Measurements from ENCODE around the gene DAB1.

DAB1 gene

DNA sequence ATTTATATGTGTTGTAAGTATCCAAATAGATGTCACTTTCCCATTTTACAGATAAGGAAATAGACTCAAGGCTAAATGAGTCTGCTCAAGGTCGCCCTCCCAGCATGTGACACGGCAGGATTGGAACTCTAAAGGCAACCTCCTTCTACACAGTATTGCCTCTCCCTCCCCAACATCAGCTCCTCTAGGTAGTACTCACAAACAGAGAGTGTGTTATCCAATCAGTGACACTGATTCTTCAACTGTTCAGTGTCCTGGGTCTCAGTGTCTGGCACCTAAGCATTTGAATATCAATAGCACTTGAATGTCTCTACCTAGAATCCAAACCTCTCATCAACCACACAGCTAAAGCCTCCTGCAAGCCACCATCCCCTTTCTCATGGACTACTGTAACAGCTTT lies 87.1 kb downstream of the DAB1 start:
- Histone ChIP-seq H3K4me2 (ENCODE audit: low read length) (no peak overlapping the region), H3K4me3 (ENCODE audit: low read length) (no peak overlapping the region), H3F3A (ENCODE audit: control insufficient read depth, insufficient read depth) (no peaks in the 10 kb centered on the region), H4K20me1 (ENCODE audit: control insufficient read depth, insufficient read depth, low read depth, low read length) (no peaks in the 10 kb centered on the region), H3K36me3 (ENCODE audit: control insufficient read depth, low read length) (no peaks in the 10 kb centered on the region), H3K9me2 (replicated peaks; ENCODE audit: control insufficient read depth, low read length) (no peaks in the 10 kb centered on the region), H3K4me1 (ENCODE audit: control insufficient read depth, low read length) (no peaks in the 10 kb centered on the region), H3K27ac (ENCODE audit: low read depth, low read length) (no peak overlapping the region), H3K9me3 (ENCODE audit: control insufficient read depth, insufficient read depth, low read length) (no peaks in the 10 kb centered on the region), H3K79me2 (ENCODE audit: control insufficient read depth, low read length) (no peaks in the 10 kb centered on the region), H3K27me3 (ENCODE audit: control insufficient read depth, low read length) (no peaks in the 10 kb centered on the region)
- TF ChIP-seq, protein P1, sequence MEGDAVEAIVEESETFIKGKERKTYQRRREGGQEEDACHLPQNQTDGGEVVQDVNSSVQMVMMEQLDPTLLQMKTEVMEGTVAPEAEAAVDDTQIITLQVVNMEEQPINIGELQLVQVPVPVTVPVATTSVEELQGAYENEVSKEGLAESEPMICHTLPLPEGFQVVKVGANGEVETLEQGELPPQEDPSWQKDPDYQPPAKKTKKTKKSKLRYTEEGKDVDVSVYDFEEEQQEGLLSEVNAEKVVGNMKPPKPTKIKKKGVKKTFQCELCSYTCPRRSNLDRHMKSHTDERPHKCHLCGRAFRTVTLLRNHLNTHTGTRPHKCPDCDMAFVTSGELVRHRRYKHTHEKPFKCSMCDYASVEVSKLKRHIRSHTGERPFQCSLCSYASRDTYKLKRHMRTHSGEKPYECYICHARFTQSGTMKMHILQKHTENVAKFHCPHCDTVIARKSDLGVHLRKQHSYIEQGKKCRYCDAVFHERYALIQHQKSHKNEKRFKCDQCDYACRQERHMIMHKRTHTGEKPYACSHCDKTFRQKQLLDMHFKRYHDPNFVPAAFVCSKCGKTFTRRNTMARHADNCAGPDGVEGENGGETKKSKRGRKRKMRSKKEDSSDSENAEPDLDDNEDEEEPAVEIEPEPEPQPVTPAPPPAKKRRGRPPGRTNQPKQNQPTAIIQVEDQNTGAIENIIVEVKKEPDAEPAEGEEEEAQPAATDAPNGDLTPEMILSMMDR (IDR thresholded peaks at IDR 0.05; ENCODE audit: low read depth, low read length, poor library complexity, severe bottlenecking) = no peak
- no peak for TF ChIP-seq EZH2phosphoT487 (IDR thresholded peaks at IDR 0.05; ENCODE audit: borderline replicate concordance, low read length)

DNA sequence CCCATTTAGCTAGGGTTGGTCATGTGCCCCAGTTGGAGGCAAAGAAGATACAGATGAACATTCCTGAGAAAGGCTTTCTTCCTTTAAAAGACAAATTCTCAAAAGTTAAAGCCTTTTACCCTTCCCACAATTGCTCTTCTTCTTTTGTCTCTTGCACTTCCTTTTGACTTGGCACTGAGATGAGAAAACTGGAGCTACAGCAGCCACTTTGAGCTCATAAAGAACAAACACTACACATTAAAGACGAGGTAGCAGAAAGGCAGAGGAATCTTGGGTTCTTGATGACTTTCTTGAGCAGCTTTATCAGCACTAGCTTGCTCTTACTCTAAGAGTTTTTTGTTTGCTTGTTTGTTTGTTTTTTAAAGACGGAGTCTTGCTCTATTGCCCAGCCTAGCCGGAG lies 92.2 kb downstream of the DAB1 start:
- Histone ChIP-seq H3K4me3 (ENCODE audit: low read length) (no peak overlapping the region), H3K9me3 (ENCODE audit: control insufficient read depth, insufficient read depth, low read length) (no peaks in the 10 kb centered on the region), H3K4me1 (ENCODE audit: control insufficient read depth, low read length) (no peaks in the 10 kb centered on the region), H3K27me3 (ENCODE audit: control insufficient read depth, low read length) (no peaks in the 10 kb centered on the region), H3K9me2 (replicated peaks; ENCODE audit: control insufficient read depth, low read length) (no peaks in the 10 kb centered on the region), H3K36me3 (ENCODE audit: control insufficient read depth, low read length) (no peaks in the 10 kb centered on the region), H3K79me2 (ENCODE audit: control insufficient read depth, low read length) (no peaks in the 10 kb centered on the region), H3K27ac (ENCODE audit: low read depth, low read length) (no peak overlapping the region), H3K4me2 (ENCODE audit: low read length) (no peak overlapping the region), H4K20me1 (ENCODE audit: control insufficient read depth, insufficient read depth, low read depth, low read length) (no peaks in the 10 kb centered on the region), H3F3A (ENCODE audit: control insufficient read depth, insufficient read depth) (no peaks in the 10 kb centered on the region)
- TF ChIP-seq EZH2phosphoT487 (IDR thresholded peaks at IDR 0.05; ENCODE audit: borderline replicate concordance, low read length) = no peak
- TF ChIP-seq, protein P1 (IDR thresholded peaks at IDR 0.05; ENCODE audit: low read depth, low read length, poor library complexity, severe bottlenecking) = no peak

DNA sequence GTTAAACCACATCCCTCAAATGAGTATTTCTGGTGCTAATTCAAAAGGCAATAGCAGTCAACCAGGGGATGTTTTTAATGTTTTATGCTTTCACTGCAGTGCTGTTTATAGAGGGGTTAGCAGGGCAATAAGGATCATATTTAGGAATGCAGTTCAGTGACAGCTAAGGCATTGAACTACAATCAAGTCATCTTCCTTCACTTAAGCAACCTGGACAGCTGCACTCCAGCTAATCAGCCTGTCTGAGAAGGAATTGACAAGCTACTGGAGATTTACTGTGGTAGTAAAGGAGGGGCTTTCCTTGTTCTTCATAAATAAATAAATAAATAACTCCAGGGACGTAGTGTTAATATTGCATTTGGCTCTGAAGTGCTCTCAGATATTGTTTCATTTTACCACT lies 93.9 kb downstream of the DAB1 start:
- Histone ChIP-seq H3K4me1 (ENCODE audit: control insufficient read depth, low read length) (no peaks in the 10 kb centered on the region), H3K27me3 (ENCODE audit: control insufficient read depth, low read length) (no peaks in the 10 kb centered on the region), H3K4me3 (ENCODE audit: low read length) (no peak overlapping the region), H3K79me2 (ENCODE audit: control insufficient read depth, low read length) (no peaks in the 10 kb centered on the region), H3K9me3 (ENCODE audit: control insufficient read depth, insufficient read depth, low read length) (no peaks in the 10 kb centered on the region), H4K20me1 (ENCODE audit: control insufficient read depth, insufficient read depth, low read depth, low read length) (no peaks in the 10 kb centered on the region), H3K36me3 (ENCODE audit: control insufficient read depth, low read length) (no peaks in the 10 kb centered on the region), H3K27ac (ENCODE audit: low read depth, low read length) (no peak overlapping the region), H3K9me2 (replicated peaks; ENCODE audit: control insufficient read depth, low read length) (no peaks in the 10 kb centered on the region), H3F3A (ENCODE audit: control insufficient read depth, insufficient read depth) (no peaks in the 10 kb centered on the region), H3K4me2 (ENCODE audit: low read length) (no peak overlapping the region)
- TF ChIP-seq, protein P1 (IDR thresholded peaks at IDR 0.05; ENCODE audit: low read depth, low read length, poor library complexity, severe bottlenecking) = no peak
- TF ChIP-seq EZH2phosphoT487 (IDR thresholded peaks at IDR 0.05; ENCODE audit: borderline replicate concordance, low read length) = no peak

Measured in DOHH2 (cell line).